NCI-H128 (cell line): Measurements from ENCODE around the gene MAML2.

Experiments used
- DNase-seq: peaks from one replicate; lab custom pipeline; 2025; ENCODE audit not compliant: unreplicated experiment; lab: John Stamatoyannopoulos, UW

MAML2 gene

GRCh38 chr11:96318850-96319249, 24.1 kb downstream of the MAML2 start:
- DNase-seq = no peak

GRCh38 chr11:96318399-96318798, 24.6 kb downstream of the MAML2 start:
- DNase-seq = no peak

GRCh38 chr11:96317985-96318384, 25.0 kb downstream of the MAML2 start:
- no peak for DNase-seq

GRCh38 chr11:96317571-96317970, 25.4 kb downstream of the MAML2 start:
- no peak for DNase-seq

DNA sequence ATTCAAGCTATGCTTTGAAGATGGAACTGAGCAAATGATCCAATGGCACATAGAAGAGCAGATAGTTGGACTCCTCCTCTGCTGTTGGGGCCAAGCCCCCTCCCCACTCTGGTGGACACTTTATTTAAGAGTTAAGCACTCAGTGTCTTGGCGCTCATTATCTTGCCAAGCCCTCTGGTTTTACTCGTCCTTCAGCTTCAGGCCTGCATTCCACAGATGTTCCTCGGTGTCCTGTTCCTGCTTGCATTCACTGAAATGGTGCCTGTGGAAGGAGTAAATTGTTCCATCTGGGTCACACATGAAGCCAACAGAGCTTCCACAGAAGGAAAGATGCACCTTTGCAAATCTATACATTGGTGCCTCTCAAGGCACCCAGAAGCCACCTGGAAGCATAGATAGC, 26.1 kb downstream of the MAML2 start:
- no peak for DNase-seq

DNA sequence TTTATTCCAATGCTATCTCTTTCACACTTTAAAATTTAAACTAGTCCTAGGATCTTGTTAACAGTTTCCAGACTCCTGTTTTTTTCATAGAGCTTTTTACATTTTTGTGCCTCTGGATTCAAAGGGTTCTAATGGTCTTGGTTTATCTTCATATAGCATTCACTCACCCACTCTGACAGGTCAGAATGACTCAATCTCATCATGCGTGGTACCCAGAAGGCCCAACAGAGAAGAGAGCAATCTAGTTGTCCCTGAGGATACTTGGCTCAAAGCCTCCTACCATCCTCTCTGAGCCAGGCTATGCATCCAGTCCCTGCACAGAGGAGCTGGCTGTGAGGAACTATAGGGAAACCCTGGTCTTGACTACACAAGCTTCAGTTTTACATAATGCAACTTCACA, 27.5 kb downstream of the MAML2 start:
- no peak for DNase-seq

DNA sequence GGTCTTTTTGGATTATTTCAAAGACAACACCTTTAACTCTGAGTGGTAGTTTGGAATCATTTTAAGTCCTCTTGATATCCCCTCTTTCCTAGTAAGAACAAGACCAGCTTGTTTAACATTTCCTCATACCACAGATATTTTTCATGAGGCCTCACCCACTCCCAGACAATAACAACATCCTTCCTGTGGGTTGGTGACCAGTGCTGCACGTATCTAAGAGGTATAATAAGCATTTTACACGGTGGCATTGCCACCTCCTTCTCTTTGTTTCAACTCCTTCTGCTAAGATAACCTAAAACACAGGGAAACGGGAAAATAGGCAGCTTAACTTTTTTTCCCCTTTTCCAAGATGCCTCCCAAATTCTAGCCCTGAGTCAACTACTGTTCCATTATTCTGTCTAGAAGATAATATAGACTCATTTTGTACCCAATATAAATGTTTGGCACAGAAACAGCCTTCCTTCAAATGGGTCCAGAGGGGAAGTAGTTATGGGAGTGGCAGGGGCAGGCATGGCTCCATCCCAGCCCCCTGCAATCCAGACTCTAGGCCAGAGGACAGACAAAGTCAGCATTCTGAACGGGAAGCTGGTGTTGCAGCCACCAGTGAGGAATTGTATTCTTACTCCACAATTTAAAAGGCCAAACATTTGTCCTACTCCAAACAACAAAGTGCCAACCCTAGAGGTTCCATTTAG, 28.5 kb downstream of the MAML2 start:
- no peak for DNase-seq

DNA sequence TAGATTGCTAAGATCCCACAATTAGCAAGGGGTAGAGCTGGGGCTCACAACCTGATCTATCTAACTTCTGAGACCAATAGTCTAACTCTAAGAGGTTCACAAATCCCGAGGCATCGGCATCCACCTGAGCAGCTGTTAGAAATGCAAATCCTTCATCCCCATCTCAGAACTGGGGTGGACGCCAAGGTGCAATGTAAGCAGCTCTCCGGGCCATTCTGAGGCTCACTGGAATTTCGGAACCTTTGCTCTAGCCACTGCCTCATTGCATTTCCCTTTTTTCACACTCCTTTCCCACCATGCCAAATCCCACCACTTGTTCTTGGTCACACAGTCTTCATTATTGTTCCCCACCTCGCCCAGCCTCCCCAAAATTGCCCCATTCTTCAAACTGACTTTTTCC, 29.8 kb downstream of the MAML2 start:
- no peak for DNase-seq

- no peak for DNase-seq
Measured at GRCh38 chr11:96311120-96311568, 31.9 kb downstream of the MAML2 start.

DNA sequence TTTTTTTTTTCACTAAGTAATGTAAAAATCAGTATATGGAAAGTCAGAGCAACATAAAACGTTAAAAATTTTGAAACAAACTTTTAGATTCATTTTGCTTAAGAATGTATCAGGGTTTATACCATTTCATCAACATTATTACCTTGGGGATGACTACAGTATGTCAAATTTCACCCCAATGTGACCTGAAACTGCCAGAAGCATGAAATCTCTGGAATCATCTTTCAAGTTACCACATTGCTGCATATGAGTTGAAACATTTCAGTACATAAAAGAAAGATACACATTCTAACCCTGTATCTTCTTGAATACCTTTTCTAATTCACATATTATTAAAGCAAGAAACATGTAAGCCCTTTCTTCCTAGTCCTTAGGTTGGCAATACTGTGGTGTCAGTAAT, 32.8 kb downstream of the MAML2 start:
- no peak for DNase-seq

GRCh38 chr11:96309643-96310017, 33.4 kb downstream of the MAML2 start:
- DNase-seq = no peak

DNA sequence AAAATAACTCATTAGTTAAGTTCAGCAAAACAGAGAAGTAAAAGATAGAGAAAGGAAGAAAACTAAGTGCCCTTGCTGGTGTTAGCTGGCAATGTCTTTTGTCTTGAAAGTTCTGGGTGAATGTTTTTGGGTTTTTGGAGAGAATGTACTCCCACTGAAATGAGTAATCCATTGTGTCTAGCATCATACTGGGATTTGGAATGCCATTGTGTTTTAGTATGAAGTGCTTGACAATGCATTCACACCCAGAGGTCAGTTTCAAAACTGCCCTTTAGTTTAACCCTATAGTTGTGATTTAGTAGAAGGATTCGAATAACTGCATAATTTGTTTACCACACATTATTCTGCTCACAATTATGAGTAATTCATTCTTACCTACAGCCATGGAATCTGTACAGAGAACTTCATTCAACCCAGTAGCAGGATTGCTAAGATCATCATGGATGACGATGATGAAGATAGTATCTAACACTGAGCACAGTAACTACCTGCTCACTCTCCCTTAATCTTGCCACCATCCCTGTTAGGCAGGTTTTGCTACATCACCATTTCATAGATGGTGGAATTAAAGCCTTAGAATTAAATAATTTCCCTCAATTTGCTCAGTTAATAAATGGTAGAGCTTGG, 33.9 kb downstream of the MAML2 start:
- no peak for DNase-seq

GRCh38 chr11:96307776-96308140, 35.2 kb downstream of the MAML2 start:
- DNase-seq = no peak

DNA sequence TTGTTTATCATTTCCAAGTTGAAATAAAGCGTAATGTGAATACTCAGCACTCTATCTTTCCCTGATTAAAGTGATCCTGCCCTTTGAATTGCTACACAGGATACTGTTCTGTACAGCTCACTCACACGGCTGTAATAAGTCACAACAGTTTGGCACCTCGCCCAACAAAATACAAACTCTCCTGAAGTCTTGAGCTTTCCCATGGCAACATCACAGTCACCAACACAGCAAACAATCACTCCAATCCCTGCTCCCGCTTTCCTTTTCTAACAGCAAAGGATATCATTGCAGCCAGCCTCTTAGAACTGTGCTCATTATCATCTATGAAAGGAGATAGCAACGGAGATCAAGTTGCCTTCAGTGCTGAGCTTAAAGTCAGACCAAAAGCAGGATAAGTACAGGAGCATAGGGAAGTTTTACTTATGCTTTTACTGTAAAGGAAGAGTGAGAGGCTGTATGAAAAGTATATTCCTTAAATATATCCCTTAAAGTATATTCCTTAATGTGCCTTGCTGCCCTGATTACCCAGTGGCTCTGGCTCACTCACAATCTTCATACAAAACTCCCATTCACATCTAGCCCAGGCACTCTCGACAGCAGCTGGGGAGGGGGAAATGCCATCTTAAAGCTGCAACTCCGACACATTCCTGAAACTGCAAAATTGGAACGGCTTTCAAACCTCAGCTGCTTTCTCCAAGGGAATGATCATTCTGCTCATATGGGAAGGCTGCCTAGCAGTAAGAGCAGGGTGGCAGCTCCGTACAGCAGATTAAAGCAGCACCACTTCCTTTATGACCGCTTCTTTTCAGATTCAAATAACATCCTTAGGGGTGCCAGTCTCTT, 35.8 kb downstream of the MAML2 start:
- peak; percentile 81 for DNase-seq

DNA sequence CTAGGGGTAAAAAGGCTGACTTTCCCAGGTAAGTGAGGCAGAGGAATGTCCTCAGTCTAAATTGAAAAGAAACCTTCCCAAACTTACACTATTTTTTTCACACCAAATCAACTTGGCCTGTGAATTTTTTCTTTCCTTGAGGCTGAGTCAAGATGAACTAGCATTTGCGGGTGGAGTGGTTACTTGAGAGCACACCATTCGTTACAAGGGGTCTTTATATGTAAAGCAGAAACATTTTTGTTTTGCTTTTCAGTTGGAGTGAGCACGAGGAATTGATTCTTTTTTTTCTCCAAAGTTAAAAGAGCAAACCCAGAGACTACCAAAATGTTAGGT, 36.4 kb downstream of the MAML2 start:
- no peak for DNase-seq

DNA sequence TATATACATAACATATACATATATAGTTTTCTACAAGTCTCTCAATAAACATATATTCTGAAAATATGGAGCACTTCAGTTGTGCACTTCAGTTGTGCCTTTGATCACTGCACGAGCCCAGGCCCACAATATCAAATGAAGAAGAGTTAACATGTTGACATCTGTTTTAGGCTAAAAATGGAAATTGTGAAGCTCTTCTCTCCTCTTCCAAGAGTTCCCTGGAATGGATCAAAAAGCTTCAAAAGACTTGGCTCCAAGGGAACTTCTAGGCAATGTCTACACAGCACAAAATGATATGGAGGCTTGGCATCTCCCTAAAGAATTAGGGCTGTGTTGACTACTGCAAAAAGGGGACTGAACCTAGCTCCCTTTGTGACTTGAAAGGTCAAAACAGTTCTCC, 36.9 kb downstream of the MAML2 start:
- no peak for DNase-seq

DNA sequence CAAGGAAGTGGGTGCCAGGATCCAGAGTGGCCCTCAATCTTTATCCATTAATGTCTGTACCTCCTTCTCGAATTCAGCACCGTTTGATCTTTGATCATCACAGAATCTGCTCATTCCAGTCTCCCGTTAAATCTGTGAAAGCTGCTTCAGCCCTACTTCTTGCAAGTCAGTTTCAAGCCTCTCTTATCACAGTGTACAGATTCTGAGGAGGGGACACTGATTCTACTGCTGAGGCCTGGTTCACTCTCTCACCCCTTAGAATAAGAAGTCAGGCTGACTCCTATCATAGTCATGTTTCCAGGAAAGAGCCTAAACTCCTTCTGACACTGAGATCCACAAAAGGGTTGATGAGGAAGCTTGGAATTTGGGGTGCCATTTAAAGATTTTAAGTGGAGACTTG, 39.0 kb downstream of the MAML2 start:
- DNase-seq = no peak

- no peak for DNase-seq
Measured at GRCh38 chr11:96303064-96303463, 39.9 kb downstream of the MAML2 start.

DNA sequence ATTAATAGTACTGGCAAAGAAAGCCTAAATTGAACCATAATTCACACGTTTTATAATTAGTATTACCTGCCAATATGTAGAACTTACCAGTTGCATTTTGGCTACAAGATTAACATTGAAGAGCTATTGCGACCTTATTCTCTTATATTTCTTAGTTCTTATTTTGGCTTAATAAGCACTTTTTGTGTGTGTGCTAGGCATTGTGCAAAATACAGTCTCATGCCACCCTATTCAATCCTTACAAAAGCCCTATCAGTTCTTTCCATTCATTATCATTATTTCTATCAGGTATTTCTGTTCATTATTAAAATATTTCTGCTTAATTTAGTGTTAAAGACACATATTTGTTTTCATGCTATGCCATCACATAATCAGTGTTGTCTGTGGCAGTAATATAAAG, 41.2 kb downstream of the MAML2 start:
- DNase-seq = no peak

- DNase-seq = no peak
Measured at GRCh38 chr11:96299155-96299888, 43.7 kb downstream of the MAML2 start.

- DNase-seq = no peak
Measured at GRCh38 chr11:96295369-96295768, 47.6 kb downstream of the MAML2 start.

DNA sequence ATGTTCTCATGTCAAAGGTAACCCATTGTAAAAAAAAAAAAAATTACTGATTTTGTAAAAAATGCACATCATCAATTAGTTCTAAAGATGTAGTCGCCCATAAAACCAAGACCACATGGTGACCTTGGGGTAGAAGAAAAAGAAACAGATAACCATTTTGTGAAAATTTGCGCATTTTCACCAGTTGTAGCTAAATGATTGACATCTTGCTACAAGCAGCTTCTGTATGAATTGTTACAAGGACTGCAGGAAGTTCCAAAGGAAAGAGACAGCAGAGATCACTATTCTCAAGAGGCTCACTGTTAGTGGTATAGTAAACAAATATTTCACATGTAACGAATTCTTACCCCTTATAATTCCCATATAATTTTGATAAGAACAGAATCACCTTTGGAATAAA, 48.7 kb downstream of the MAML2 start:
- no peak for DNase-seq
